Peyer's patch (tissue), 4 donors: Measurements from ENCODE around the gene HECA.

Source experiments
- POLR2A ChIP-seq, 2 donors: fragments of 450-650 bp; IDR thresholded peaks; one replicate each; pipeline ENCODE4 v1.5.1; 2017; ENCODE audit warnings: antibody characterized with exemption in 2 of 2, mild to moderate bottlenecking in 2 of 2, moderate library complexity in 2 of 2
- TF ChIP-seq, protein P1 (sequence below), 6 experiments: fragments of 450-650 bp in 4 of 6; fragments of 200-600 bp in 2 of 6; sonication (generic) in 1 of 6; IDR thresholded peaks; one replicate each; pipeline ENCODE4 v1.5.1; 2017 to 2019; ENCODE audit warnings: antibody characterized with exemption in 6 of 6, mild to moderate bottlenecking in 3 of 6, moderate library complexity in 1 of 6

DNA sequence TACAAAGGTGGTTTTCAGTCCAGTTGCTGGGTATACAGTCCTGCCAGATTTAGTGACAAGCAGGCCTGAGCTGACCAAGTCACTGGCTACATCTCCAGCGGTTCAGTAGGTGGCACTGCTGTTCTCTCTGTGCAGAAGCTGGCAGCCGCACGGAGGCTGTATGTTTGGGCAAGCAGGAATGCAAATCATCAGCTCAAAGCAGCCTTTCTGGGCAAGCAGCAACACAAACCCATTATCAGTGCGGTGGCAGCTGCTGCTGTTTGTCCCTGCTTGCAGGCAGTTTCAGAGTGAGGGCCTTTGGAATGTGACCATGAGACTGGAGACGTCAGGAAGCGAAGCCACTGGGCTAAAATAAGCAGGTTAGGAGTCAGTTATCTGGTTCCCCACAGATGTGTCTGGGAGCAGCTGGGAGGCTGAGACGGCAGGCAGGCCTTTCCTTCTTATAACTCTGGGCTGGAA is 84.4 kb downstream of the HECA start:
- TF ChIP-seq, protein P1, sequence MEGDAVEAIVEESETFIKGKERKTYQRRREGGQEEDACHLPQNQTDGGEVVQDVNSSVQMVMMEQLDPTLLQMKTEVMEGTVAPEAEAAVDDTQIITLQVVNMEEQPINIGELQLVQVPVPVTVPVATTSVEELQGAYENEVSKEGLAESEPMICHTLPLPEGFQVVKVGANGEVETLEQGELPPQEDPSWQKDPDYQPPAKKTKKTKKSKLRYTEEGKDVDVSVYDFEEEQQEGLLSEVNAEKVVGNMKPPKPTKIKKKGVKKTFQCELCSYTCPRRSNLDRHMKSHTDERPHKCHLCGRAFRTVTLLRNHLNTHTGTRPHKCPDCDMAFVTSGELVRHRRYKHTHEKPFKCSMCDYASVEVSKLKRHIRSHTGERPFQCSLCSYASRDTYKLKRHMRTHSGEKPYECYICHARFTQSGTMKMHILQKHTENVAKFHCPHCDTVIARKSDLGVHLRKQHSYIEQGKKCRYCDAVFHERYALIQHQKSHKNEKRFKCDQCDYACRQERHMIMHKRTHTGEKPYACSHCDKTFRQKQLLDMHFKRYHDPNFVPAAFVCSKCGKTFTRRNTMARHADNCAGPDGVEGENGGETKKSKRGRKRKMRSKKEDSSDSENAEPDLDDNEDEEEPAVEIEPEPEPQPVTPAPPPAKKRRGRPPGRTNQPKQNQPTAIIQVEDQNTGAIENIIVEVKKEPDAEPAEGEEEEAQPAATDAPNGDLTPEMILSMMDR (IDR thresholded peaks at IDR 0.05), result peak; percentile 54 to 90 (median 86)
- TF ChIP-seq POLR2A (IDR thresholded peaks at IDR 0.05), result peak in 1 of 2 donors; percentile 24
